Neural progenitor cell (in vitro differentiated cells): ENCODE data around the gene CWH43. TPM values are rescaled to one million over a fixed set of nuclear protein-coding genes. Genes with fewer than 3 reads are reported as not detected.

Experiments
- DNase-seq: peaks from one replicate; pipeline ENCODE4 v3.0.0-alpha.2; 2016; ENCODE audit warnings: low spot score
- H2AFZ ChIP-seq: fragments of 200-600 bp; sonication (generic); replicated peaks from 2 replicates; pipeline ENCODE4 v1.6.1; 2016; ENCODE audit warnings: antibody characterized with exemption
- H3F3A ChIP-seq: fragments of 200-600 bp; sonication (generic); 2 replicates; pipeline ENCODE4 v1.6.1; 2016; ENCODE audit warnings: antibody characterized with exemption, low read depth
- H3K27ac ChIP-seq: fragments of 200-600 bp; sonication (generic); 2 replicates; pipeline ENCODE4 v1.5.1; 2016; ENCODE audit warnings: mild to moderate bottlenecking
- H3K27me3 ChIP-seq: fragments of 200-600 bp; sonication (generic); 2 replicates; pipeline ENCODE4 v1.6.1; 2016; ENCODE audit warnings: mild to moderate bottlenecking, moderate library complexity
- H3K36me3 ChIP-seq: fragments of 200-600 bp; sonication (generic); 2 replicates; pipeline ENCODE4 v1.5.1; 2016
- H3K4me1 ChIP-seq: fragments of 200-600 bp; sonication (generic); 2 replicates; pipeline ENCODE4 v1.6.1; 2016; ENCODE audit warnings: mixed run types
- H3K4me2 ChIP-seq: fragments of 200-600 bp; sonication (generic); 2 replicates; pipeline ENCODE4 v1.6.1; 2016
- H3K4me3 ChIP-seq: fragments of 200-600 bp; sonication (generic); 2 replicates; pipeline ENCODE4 v1.5.1; 2016
- H3K79me2 ChIP-seq: fragments of 200-600 bp; sonication (generic); 2 replicates; pipeline ENCODE4 v1.6.1; 2016; ENCODE audit warnings: low read depth
- H3K9ac ChIP-seq: fragments of 200-600 bp; sonication (generic); 2 replicates; pipeline ENCODE4 v1.6.1; 2016
- H3K9me3 ChIP-seq: fragments of 200-600 bp; sonication (generic); 2 replicates; pipeline ENCODE4 v1.5.1; 2016; ENCODE audit warnings: low read depth
- H4K20me1 ChIP-seq: fragments of 200-600 bp; sonication (generic); 2 replicates; pipeline ENCODE4 v1.6.1; 2016; ENCODE audit warnings: low read depth
- H3K27ac Mint-ChIP-seq: 3 replicates; pipeline ENCODE4 v1.8.0; 2021; ENCODE audit warnings: mixed read lengths
- H3K27me3 Mint-ChIP-seq: 2 replicates; pipeline ENCODE4 v1.8.0; 2022; ENCODE audit warnings: low read depth, mild to moderate bottlenecking, inconsistent platforms, moderate library complexity, mixed read lengths; ENCODE audit not compliant: insufficient read depth
- H3K36me3 Mint-ChIP-seq: 3 replicates; pipeline ENCODE4 v1.8.0; 2021; ENCODE audit warnings: mixed read lengths
- H3K4me1 Mint-ChIP-seq: 3 replicates; pipeline ENCODE4 v1.8.0; 2021; ENCODE audit warnings: mixed read lengths
- H3K4me3 Mint-ChIP-seq: 3 replicates; pipeline ENCODE4 v1.8.0; 2021; ENCODE audit warnings: mild to moderate bottlenecking, moderate library complexity, mixed read lengths
- H3K9me3 Mint-ChIP-seq: 3 replicates; pipeline ENCODE4 v1.8.0; 2020; ENCODE audit warnings: mixed read lengths
- CTCF ChIP-seq: fragments of 200-600 bp; sonication (generic); IDR thresholded peaks from 2 replicates; pipeline ENCODE4 v1.5.1; 2017; ENCODE audit warnings: antibody characterized with exemption, mild to moderate bottlenecking
- EZH2 ChIP-seq: fragments of 200-600 bp; sonication (generic); IDR thresholded peaks from 2 replicates; pipeline ENCODE4 v1.6.1; 2017; ENCODE audit warnings: antibody characterized with exemption, mild to moderate bottlenecking, moderate library complexity
- EZH2phosphoT487 ChIP-seq: fragments of 200-600 bp; sonication (generic); IDR thresholded peaks from 2 replicates; pipeline ENCODE4 v1.6.1; 2017; ENCODE audit warnings: antibody characterized with exemption
- total RNA-seq: library from RNA; depleted of rRNA; stranded (reverse); fragments of >200 nt; gene quantifications from 2 replicates; pipeline ENCODE4 v1.2.3, GENCODE V29; 2015; ENCODE audit warnings: low replicate concordance

CWH43 gene
- total RNA-seq, 1 donor from 2014 or later = not detected

- Mint-ChIP-seq H3K4me1 (peaks cover 4% of the 10 kb centered on the region), H3K27ac (no peak overlapping the region), H3K9me3 (no peaks in the 10 kb centered on the region), H3K27me3 (no peaks in the 10 kb centered on the region), H3K4me3 (no peak overlapping the region), H3K36me3 (no peaks in the 10 kb centered on the region)
- no peak overlapping the region for H3K27ac ChIP-seq
- no peak overlapping the region for H2AFZ ChIP-seq
- H4K20me1 ChIP-seq = no peaks in the 10 kb centered on the region
- no peak overlapping the region for H3K9ac ChIP-seq
- TF ChIP-seq EZH2phosphoT487 (no peak), CTCF (no peak), EZH2 (no peak)
- H3K4me1 ChIP-seq = no peaks in the 10 kb centered on the region
- no peaks in the 10 kb centered on the region for H3K9me3 ChIP-seq
- no peak overlapping the region for H3K4me3 ChIP-seq
- H3K27me3 ChIP-seq = no peaks in the 10 kb centered on the region
- H3K79me2 ChIP-seq = no peaks in the 10 kb centered on the region
- H3F3A ChIP-seq = no peaks in the 10 kb centered on the region
- no peak for DNase-seq
- no peaks in the 10 kb centered on the region for H3K36me3 ChIP-seq
- H3K4me2 ChIP-seq = no peak overlapping the region
These were observed 27.5 kb upstream of the CWH43 start for GRCh38 chr4:48958582-48958981.

GRCh38 chr4:48960988-48961635, 25.0 kb upstream of the CWH43 start:
- Mint-ChIP-seq H3K4me1 (no peaks in the 10 kb centered on the region), H3K27ac (no peak overlapping the region), H3K4me3 (no peak overlapping the region), H3K36me3 (no peaks in the 10 kb centered on the region), H3K27me3 (no peaks in the 10 kb centered on the region), H3K9me3 (no peaks in the 10 kb centered on the region)
- Histone ChIP-seq H3K9me3 (no peaks in the 10 kb centered on the region), H3K27ac (no peak overlapping the region), H2AFZ (no peak overlapping the region), H3K4me1 (no peaks in the 10 kb centered on the region), H3K27me3 (no peaks in the 10 kb centered on the region), H3K79me2 (no peaks in the 10 kb centered on the region), H3F3A (no peaks in the 10 kb centered on the region), H3K4me2 (no peak overlapping the region), H3K9ac (no peak overlapping the region), H4K20me1 (no peaks in the 10 kb centered on the region), H3K4me3 (no peak overlapping the region), H3K36me3 (no peaks in the 10 kb centered on the region)
- no peak for DNase-seq
- TF ChIP-seq EZH2phosphoT487 (no peak), EZH2 (no peak), CTCF (no peak)

- Mint-ChIP-seq H3K4me3 (no peak overlapping the region), H3K36me3 (no peaks in the 10 kb centered on the region), H3K9me3 (no peaks in the 10 kb centered on the region), H3K27ac (no peak overlapping the region), H3K27me3 (no peaks in the 10 kb centered on the region), H3K4me1 (peaks cover 5% of the 10 kb centered on the region)
- no peak for DNase-seq
- Histone ChIP-seq H3K27me3 (no peaks in the 10 kb centered on the region), H4K20me1 (no peaks in the 10 kb centered on the region), H3K4me3 (no peak overlapping the region), H2AFZ (no peak overlapping the region), H3K36me3 (no peaks in the 10 kb centered on the region), H3K9ac (no peak overlapping the region), H3K79me2 (no peaks in the 10 kb centered on the region), H3K4me2 (no peak overlapping the region), H3K4me1 (peaks cover 6% of the 10 kb centered on the region), H3F3A (no peaks in the 10 kb centered on the region), H3K9me3 (no peaks in the 10 kb centered on the region), H3K27ac (no peak overlapping the region)
- no peak for TF ChIP-seq EZH2phosphoT487
These were observed 23.4 kb upstream of the CWH43 start for GRCh38 chr4:48962636-48963035.

- Histone ChIP-seq H2AFZ (no peak overlapping the region), H3K79me2 (no peaks in the 10 kb centered on the region), H3K27me3 (no peaks in the 10 kb centered on the region), H3K4me1 (peaks cover 6% of the 10 kb centered on the region), H3K4me3 (no peak overlapping the region), H3K4me2 (no peak overlapping the region), H3K36me3 (no peaks in the 10 kb centered on the region), H3F3A (no peaks in the 10 kb centered on the region), H3K27ac (no peak overlapping the region), H3K9ac (no peak overlapping the region), H3K9me3 (no peaks in the 10 kb centered on the region), H4K20me1 (no peaks in the 10 kb centered on the region)
- no peak overlapping the region for H3K27ac Mint-ChIP-seq
- H3K36me3 Mint-ChIP-seq = no peaks in the 10 kb centered on the region
- H3K4me3 Mint-ChIP-seq = no peak overlapping the region
- TF ChIP-seq CTCF = peak; percentile 99
- TF ChIP-seq EZH2 = no peak
- TF ChIP-seq EZH2phosphoT487 = no peak
- peaks cover 8% of the 10 kb centered on the region for H3K4me1 Mint-ChIP-seq
- peak; percentile 90 for DNase-seq
- no peaks in the 10 kb centered on the region for H3K9me3 Mint-ChIP-seq
- no peaks in the 10 kb centered on the region for H3K27me3 Mint-ChIP-seq
These were observed 22.9 kb upstream of the CWH43 start for GRCh38 chr4:48963042-48963679.
